ENCODE measurements around the gene ADAM10. TPM values are rescaled to one million over a fixed set of nuclear protein-coding genes. Genes with fewer than 3 reads are reported as not detected.

The ADAM10 gene
- total RNA-seq, 1 experiment from 2014 or later, result 159 TPM

DNA sequence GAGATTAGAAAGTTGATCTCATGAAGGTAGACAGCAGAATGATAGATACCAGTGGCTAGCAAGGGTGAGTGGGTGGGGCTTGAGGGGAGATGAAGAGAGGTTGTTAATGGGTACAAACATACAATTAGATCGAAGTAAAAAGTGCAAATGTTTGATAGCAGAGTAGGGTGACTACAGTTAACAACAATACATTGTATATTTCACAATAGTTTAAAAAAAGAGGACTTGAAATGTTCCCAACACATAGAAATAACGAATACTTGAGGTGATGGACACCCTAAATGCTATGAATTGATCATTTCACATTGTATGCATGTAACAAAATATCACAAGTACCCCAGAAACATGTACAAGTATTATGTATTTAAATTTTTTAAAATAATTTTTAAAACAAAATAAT is 47.3 kb downstream of the ADAM10 start:
- Mint-ChIP-seq H3K27ac (no peak overlapping the region; a peak in 1 of 7 replicates), H3K4me3 (no peak overlapping the region), H3K4me1 (peaks cover 9 to 13% of the 10 kb centered on the region in 2 experiments), H3K36me3 (ENCODE audit: insufficient read depth in 1 of 3, low read depth in 3 of 3) (peaks cover 17 to 29% (median 26%) of the 10 kb centered on the region in 3 experiments), H3K9me3 (peaks cover 6 to 13% of the 10 kb centered on the region in 2 experiments), H3K27me3 (ENCODE audit: low read depth) (no peaks in the 10 kb centered on the region)
- Histone ChIP-seq H2BK5ac (ENCODE audit: insufficient read length, low read length) (no peak overlapping the region), H3K9me3 (ENCODE audit: control insufficient read depth, low read depth, low read length) (no peaks in the 10 kb centered on the region), H3K79me2 (ENCODE audit: insufficient read depth, low read length) (peaks cover 11% of the 10 kb centered on the region; the same call in 1 of the 2 replicates), H2BK120ac (ENCODE audit: low read depth, low read length, poor library complexity, severe bottlenecking) (no peak overlapping the region), H3K14ac (ENCODE audit: insufficient read depth, low read length) (no peak overlapping the region), H3K27ac (ENCODE audit: insufficient read length, low read depth, low read length) (no peak overlapping the region), H2BK12ac (ENCODE audit: insufficient read length, low read depth, low read length) (no peak overlapping the region), H2BK20ac (ENCODE audit: low read depth, low read length, poor library complexity, severe bottlenecking) (no peak overlapping the region), H3K4me2 (ENCODE audit: insufficient read depth, insufficient read length, low read length) (no peak overlapping the region), H3K23me2 (ENCODE audit: insufficient read length, low read depth, low read length, poor library complexity, severe bottlenecking) (no peaks in the 10 kb centered on the region), H2AFZ (ENCODE audit: low read length) (no peak overlapping the region), H4K91ac (ENCODE audit: insufficient read length, low read depth, low read length) (no peak overlapping the region), H3K56ac (ENCODE audit: insufficient read length, low read depth, low read length) (no peak overlapping the region), H3K23ac (ENCODE audit: insufficient read length, low read depth, low read length) (no peak overlapping the region), H3K4me1 (ENCODE audit: insufficient read depth, low read length) (no peaks in the 10 kb centered on the region; the same call in 1 of the 2 replicates), H2AK5ac (ENCODE audit: insufficient read length, low read length) (no peak overlapping the region), H4K20me1 (ENCODE audit: control insufficient read depth, insufficient read depth, insufficient read length) (no peaks in the 10 kb centered on the region), H4K5ac (ENCODE audit: insufficient read length, low read depth, low read length) (no peak overlapping the region), H3K79me1 (ENCODE audit: insufficient read depth, low read depth, low read length, poor library complexity, severe bottlenecking) (peaks cover 2% of the 10 kb centered on the region), H3T11ph (ENCODE audit: low read length) (no peak overlapping the region), H3K4ac (ENCODE audit: low read depth, low read length) (no peak overlapping the region), H3K27me3 (ENCODE audit: insufficient read depth, low read length) (no peaks in the 10 kb centered on the region), H4K8ac (replicated peaks; ENCODE audit: insufficient read length, low read depth, low read length) (no peak overlapping the region), H3K18ac (ENCODE audit: insufficient read length, low read depth, low read length) (no peak overlapping the region), H3K9ac (ENCODE audit: extremely low read depth, insufficient read length, low read length) (no peak overlapping the region), H2BK15ac (ENCODE audit: low read depth, low read length) (no peak overlapping the region)
- DNase-seq, result no peak
- no CpG with 5 or more reads among the region's 2 CpGs for WGBS (ENCODE audit: extremely low coverage, insufficient read length, low lambda C conversion rate)
- TF ChIP-seq, protein P1, sequence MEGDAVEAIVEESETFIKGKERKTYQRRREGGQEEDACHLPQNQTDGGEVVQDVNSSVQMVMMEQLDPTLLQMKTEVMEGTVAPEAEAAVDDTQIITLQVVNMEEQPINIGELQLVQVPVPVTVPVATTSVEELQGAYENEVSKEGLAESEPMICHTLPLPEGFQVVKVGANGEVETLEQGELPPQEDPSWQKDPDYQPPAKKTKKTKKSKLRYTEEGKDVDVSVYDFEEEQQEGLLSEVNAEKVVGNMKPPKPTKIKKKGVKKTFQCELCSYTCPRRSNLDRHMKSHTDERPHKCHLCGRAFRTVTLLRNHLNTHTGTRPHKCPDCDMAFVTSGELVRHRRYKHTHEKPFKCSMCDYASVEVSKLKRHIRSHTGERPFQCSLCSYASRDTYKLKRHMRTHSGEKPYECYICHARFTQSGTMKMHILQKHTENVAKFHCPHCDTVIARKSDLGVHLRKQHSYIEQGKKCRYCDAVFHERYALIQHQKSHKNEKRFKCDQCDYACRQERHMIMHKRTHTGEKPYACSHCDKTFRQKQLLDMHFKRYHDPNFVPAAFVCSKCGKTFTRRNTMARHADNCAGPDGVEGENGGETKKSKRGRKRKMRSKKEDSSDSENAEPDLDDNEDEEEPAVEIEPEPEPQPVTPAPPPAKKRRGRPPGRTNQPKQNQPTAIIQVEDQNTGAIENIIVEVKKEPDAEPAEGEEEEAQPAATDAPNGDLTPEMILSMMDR (conservative IDR thresholded peaks at IDR 0.05), result no peak

All from H9 (cell line).